DND-41 (cell line): ENCODE measurements around the gene ZNF554.

Experiments used
- ATAC-seq: fragments of 200-7000 bp; cut with Tn5 transposase; 3 replicates; pipeline ENCODE4 v1.9.1; 2021; ENCODE audit warnings: low read depth; ENCODE audit not compliant: insufficient read depth
- DNase-seq: peaks from one replicate; pipeline ENCODE4 v3.0.0-alpha.2; 2020
- H2AFZ ChIP-seq: 2 replicates; pipeline ENCODE4 v1.6.0; 2012; ENCODE audit warnings: low read depth, low read length
- H3K27ac ChIP-seq: 2 replicates; pipeline ENCODE4 v1.5.1; 2012; ENCODE audit warnings: low read length, inconsistent platforms
- H3K27me3 ChIP-seq: fragments of 200-600 bp; sonication (generic); 2 replicates; pipeline ENCODE4 v1.6.0; 2012; ENCODE audit warnings: low read length, mild to moderate bottlenecking, inconsistent platforms; ENCODE audit not compliant: insufficient read depth, poor library complexity
- H3K36me3 ChIP-seq: 2 replicates; pipeline ENCODE4 v1.5.1; 2012; ENCODE audit warnings: low read length, inconsistent platforms; ENCODE audit not compliant: insufficient read depth
- H3K4me1 ChIP-seq: 2 replicates; pipeline ENCODE4 v1.5.1; 2012; ENCODE audit warnings: mild to moderate bottlenecking, low read length; ENCODE audit not compliant: insufficient read depth
- H3K4me2 ChIP-seq: 2 replicates; pipeline ENCODE4 v1.6.0; 2012; ENCODE audit warnings: mild to moderate bottlenecking, moderate library complexity, low read length, inconsistent platforms; ENCODE audit not compliant: insufficient read depth
- H3K4me3 ChIP-seq, 2 experiments: fragments of 200-600 bp in 1 of 2; shearing (Covaris generic) in 1 of 2; 2 replicates each; pipeline ENCODE4 v1.5.1; 2012 to 2016; ENCODE audit warnings: inconsistent platforms in 2 of 2, low read length in 2 of 2, mild to moderate bottlenecking in 2 of 2, low read depth in 1 of 2, moderate library complexity in 1 of 2
- H3K79me2 ChIP-seq: 2 replicates; pipeline ENCODE4 v1.6.0; 2012; ENCODE audit warnings: low read length, inconsistent platforms; ENCODE audit not compliant: insufficient read depth
- H3K9ac ChIP-seq: 2 replicates; pipeline ENCODE4 v1.6.0; 2012; ENCODE audit warnings: low read depth, mild to moderate bottlenecking, inconsistent platforms, low read length, moderate library complexity
- H3K9me3 ChIP-seq: 2 replicates; pipeline ENCODE4 v1.5.1; 2012; ENCODE audit warnings: low read length, moderate library complexity, mild to moderate bottlenecking, inconsistent platforms; ENCODE audit not compliant: insufficient read depth, severe bottlenecking
- H4K20me1 ChIP-seq: 2 replicates; pipeline ENCODE4 v1.6.0; 2012; ENCODE audit warnings: low read length; ENCODE audit not compliant: insufficient read depth
- CTCF ChIP-seq: IDR thresholded peaks from 2 replicates; pipeline ENCODE4 v1.5.1; 2012; ENCODE audit warnings: borderline replicate concordance, low read length, moderate library complexity, mild to moderate bottlenecking; ENCODE audit not compliant: poor library complexity, severe bottlenecking; ENCODE audit errors: extremely low read depth
- EZH2 ChIP-seq: IDR thresholded peaks from 3 replicates; pipeline ENCODE4 v1.6.1; 2012; ENCODE audit warnings: borderline replicate concordance, low read depth, mild to moderate bottlenecking, moderate library complexity, low read length, inconsistent platforms; ENCODE audit not compliant: severe bottlenecking

The ZNF554 gene

GRCh38 chr19:2790194-2790556 is 29.5 kb upstream of the ZNF554 start:
- no peaks in the 10 kb centered on the region for H3K9me3 ChIP-seq
- no peak overlapping the region for H3K27ac ChIP-seq
- peaks cover 66% of the 10 kb centered on the region for H3K36me3 ChIP-seq
- H3K4me1 ChIP-seq = peaks cover 23% of the 10 kb centered on the region
- ATAC-seq (no peak), DNase-seq (no peak)
- H3K79me2 ChIP-seq = peaks cover 61% of the 10 kb centered on the region
- no peak overlapping the region for H2AFZ ChIP-seq
- no peak overlapping the region for H3K4me2 ChIP-seq
- H3K4me3 ChIP-seq = no peak overlapping the region
- TF ChIP-seq EZH2 = no peak
- no peak for TF ChIP-seq CTCF
- H3K27me3 ChIP-seq = no peaks in the 10 kb centered on the region
- no peak overlapping the region for H3K9ac ChIP-seq
- H4K20me1 ChIP-seq = peaks cover 38% of the 10 kb centered on the region

- Histone ChIP-seq H3K79me2 (peaks cover 57% of the 10 kb centered on the region), H3K9ac (no peak overlapping the region), H3K36me3 (peaks cover 71% of the 10 kb centered on the region), H3K4me3 (no peak overlapping the region), H3K9me3 (no peaks in the 10 kb centered on the region), H3K27ac (no peak overlapping the region), H2AFZ (no peak overlapping the region), H4K20me1 (peaks cover 38% of the 10 kb centered on the region), H3K4me1 (peaks cover 23% of the 10 kb centered on the region), H3K4me2 (no peak overlapping the region), H3K27me3 (no peaks in the 10 kb centered on the region)
- ATAC-seq (no peak), DNase-seq (no peak)
- TF ChIP-seq CTCF (no peak), EZH2 (no peak)
Observed at GRCh38 chr19:2790557-2791271, 29.0 kb upstream of the ZNF554 start.

GRCh38 chr19:2791440-2791839 is 28.2 kb upstream of the ZNF554 start:
- Histone ChIP-seq H3K79me2 (peaks cover 49% of the 10 kb centered on the region), H3K9me3 (no peaks in the 10 kb centered on the region), H4K20me1 (peaks cover 36% of the 10 kb centered on the region), H3K4me3 (no peak overlapping the region), H3K4me2 (no peak overlapping the region), H2AFZ (no peak overlapping the region), H3K27ac (no peak overlapping the region), H3K4me1 (peaks cover 17% of the 10 kb centered on the region), H3K9ac (no peak overlapping the region), H3K36me3 (peaks cover 78% of the 10 kb centered on the region), H3K27me3 (no peaks in the 10 kb centered on the region)
- no peak for DNase-seq
- no peak for ATAC-seq
- TF ChIP-seq EZH2 (no peak), CTCF (no peak)
